CD4-positive, alpha-beta memory T cell (primary cell): ENCODE measurements around the gene SV2B. TPM values are rescaled to one million over a fixed set of nuclear protein-coding genes. Genes with fewer than 3 reads are reported as not detected.

Experiments used
- CTCF ChIA-PET: fragments of 350-600 bp; sonication (Branson Sonifier 250); formaldehyde crosslinking; loops from one replicate; lab custom pipeline; 2021; ENCODE audit warnings: inconsistent platforms; ENCODE audit not compliant: partially characterized antibody; lab: Charles Lee
- POLR2A ChIA-PET: fragments of 350-600 bp; sonication (Branson Sonifier 250); formaldehyde crosslinking; loops from one replicate; lab custom pipeline; 2021; ENCODE audit not compliant: partially characterized antibody; lab: Charles Lee
- DNase-seq, 5 donors: peaks; one replicate each; pipeline versions ENCODE4 v3.0.0 to v3.0.0-alpha.2; 2020 to 2022; ENCODE audit warnings: mixed read lengths in 1 of 5
- H3K27ac ChIP-seq: one replicate; pipeline ENCODE4 v1.7.0; 2013; ENCODE audit warnings: low read depth, low read length
- H3K27me3 ChIP-seq: 2 replicates; pipeline ENCODE4 v1.7.0; 2013; ENCODE audit warnings: mild to moderate bottlenecking, low read length, moderate library complexity; ENCODE audit not compliant: insufficient read depth
- H3K36me3 ChIP-seq: 2 replicates; pipeline ENCODE4 v1.7.0; 2013; ENCODE audit warnings: mild to moderate bottlenecking, low read length, moderate library complexity; ENCODE audit not compliant: insufficient read depth
- H3K4me1 ChIP-seq: 2 replicates; pipeline ENCODE4 v1.7.0; 2013; ENCODE audit warnings: mild to moderate bottlenecking, low read length, moderate library complexity; ENCODE audit not compliant: insufficient read depth
- H3K4me3 ChIP-seq, 2 donors: one replicate each; pipeline ENCODE4 v1.7.0; 2013; ENCODE audit warnings: low read length in 2 of 2, mild to moderate bottlenecking in 1 of 2
- H3K9me3 ChIP-seq, 2 donors: one replicate each; pipeline ENCODE4 v1.7.0; 2013; ENCODE audit warnings: low read length in 2 of 2, control low read depth in 1 of 2; ENCODE audit not compliant: control insufficient read depth in 1 of 2
- H3K27ac Mint-ChIP-seq, 7 donors: one replicate each; pipeline ENCODE4 v1.8.0; 2020 to 2021; ENCODE audit warnings: mixed read lengths in 7 of 7, mild to moderate bottlenecking in 6 of 7, inconsistent platforms in 3 of 7, moderate library complexity in 3 of 7
- H3K27me3 Mint-ChIP-seq, 2 donors: one replicate each; pipeline ENCODE4 v1.8.0; 2020 to 2021; ENCODE audit warnings: mixed read lengths in 2 of 2
- H3K36me3 Mint-ChIP-seq, 2 donors: one replicate each; pipeline ENCODE4 v1.8.0; 2020 to 2021; ENCODE audit warnings: mixed read lengths in 2 of 2, inconsistent platforms in 1 of 2, mild to moderate bottlenecking in 1 of 2
- H3K4me1 Mint-ChIP-seq, 4 donors: one replicate each; pipeline ENCODE4 v1.8.0; 2020 to 2021; ENCODE audit warnings: mixed read lengths in 4 of 4, mild to moderate bottlenecking in 1 of 4
- H3K4me3 Mint-ChIP-seq, 8 donors: one replicate each; pipeline ENCODE4 v1.8.0; 2020 to 2021; ENCODE audit warnings: mixed read lengths in 8 of 8, mild to moderate bottlenecking in 7 of 8, moderate library complexity in 6 of 8, inconsistent platforms in 3 of 8
- H3K9me3 Mint-ChIP-seq, 8 donors: one replicate each; pipeline ENCODE4 v1.8.0; 2020 to 2021; ENCODE audit warnings: mixed read lengths in 8 of 8, mild to moderate bottlenecking in 5 of 8, inconsistent platforms in 3 of 8, moderate library complexity in 1 of 8
- intact Hi-C: fragments of 100-400 bp; cut with micrococcal nuclease; formaldehyde crosslinking; loops from one replicate; pipeline ENCODE4 v1.15.1; 2023
- polyA plus RNA-seq, 2 donors: library from polyadenylated mRNA; unstranded; fragments of 300-500 nt; fragmentation: Illumina TruSeq; gene quantifications; one replicate each; pipeline ENCODE4 v1.2.3, GENCODE V29; 2021
- total RNA-seq, 2 experiments: library from RNA; stranded (reverse); gene quantifications; one replicate each; pipeline ENCODE4 v1.2.3, GENCODE V29; 2021

SV2B gene
- total and polyA plus RNA-seq, 4 experiments from 2014 or later: 0.03 TPM; not detected in 3

GRCh38 chr15:91065505-91065904 is 34.6 kb upstream of the SV2B start:
- peaks cover 0 to 16% (median 8%) of the 10 kb centered on the region in 8 donors for H3K9me3 Mint-ChIP-seq

GRCh38 chr15:91067036-91067435 is 33.0 kb upstream of the SV2B start:
- Mint-ChIP-seq H3K27me3 (peaks cover 13 to 14% of the 10 kb centered on the region in 2 donors), H3K9me3 (peaks cover 0 to 16% (median 8%) of the 10 kb centered on the region in 8 donors), H3K36me3 (peaks cover 0 to 3% of the 10 kb centered on the region in 2 donors), H3K4me3 (no peak overlapping the region), H3K27ac (no peak overlapping the region), H3K4me1 (no peaks in the 10 kb centered on the region)
- no peaks in the 10 kb centered on the region for H3K36me3 ChIP-seq
- H3K27ac ChIP-seq: no peak overlapping the region
- H3K9me3 ChIP-seq: no peaks in the 10 kb centered on the region
- no peaks in the 10 kb centered on the region for H3K4me1 ChIP-seq
- H3K4me3 ChIP-seq: no peak overlapping the region
- H3K27me3 ChIP-seq: peaks cover 5% of the 10 kb centered on the region
- CTCF ChIA-PET: interaction anchor here (1.7 to 1.8 kb wide), 2 partner anchors 10 to 11 kb away, joined by 3 to 6 read pairs; no protein-coding TSS in a partner anchor
- POLR2A ChIA-PET: no interaction called here
- no peak for DNase-seq
- intact Hi-C loops: no loop called here

More at GRCh38 chr15:91065505-91065904, 34.6 kb upstream of the SV2B start:
- H3K4me3 Mint-ChIP-seq: no peak overlapping the region
- H3K4me3 ChIP-seq: no peak overlapping the region
- peaks cover 0 to 3% of the 10 kb centered on the region in 2 donors for H3K36me3 Mint-ChIP-seq
- intact Hi-C loops: no loop called here
- H3K4me1 ChIP-seq: no peaks in the 10 kb centered on the region
- peaks cover 3% of the 10 kb centered on the region for H3K27me3 ChIP-seq
- H3K9me3 ChIP-seq: no peaks in the 10 kb centered on the region
- no peak overlapping the region for H3K27ac Mint-ChIP-seq
- POLR2A ChIA-PET: no interaction called here
- no peaks in the 10 kb centered on the region for H3K36me3 ChIP-seq
- no peak for DNase-seq
- H3K4me1 Mint-ChIP-seq: no peaks in the 10 kb centered on the region
- H3K27me3 Mint-ChIP-seq: peaks cover 10 to 16% of the 10 kb centered on the region in 2 donors
- H3K27ac ChIP-seq: no peak overlapping the region
- CTCF ChIA-PET: no interaction called here

- H3K36me3 Mint-ChIP-seq: peaks cover 0 to 3% of the 10 kb centered on the region in 2 donors
- Histone ChIP-seq H3K4me3 (no peak overlapping the region), H3K27me3 (peaks cover 5% of the 10 kb centered on the region), H3K27ac (no peak overlapping the region), H3K4me1 (no peaks in the 10 kb centered on the region), H3K9me3 (no peaks in the 10 kb centered on the region), H3K36me3 (no peaks in the 10 kb centered on the region)
- H3K4me1 Mint-ChIP-seq: no peaks in the 10 kb centered on the region
- CTCF ChIA-PET: interaction anchor here (0.7 to 1.8 kb wide), 2 partner anchors 9 to 13 kb away, joined by 3 read pairs; no protein-coding TSS in a partner anchor
- no peak overlapping the region for H3K4me3 Mint-ChIP-seq
- peaks cover 0 to 16% (median 8%) of the 10 kb centered on the region in 8 donors for H3K9me3 Mint-ChIP-seq
- DNase-seq: no peak
- intact Hi-C loops: no loop called here
- POLR2A ChIA-PET: no interaction called here
- H3K27me3 Mint-ChIP-seq: peaks cover 18 to 19% of the 10 kb centered on the region in 2 donors
- H3K27ac Mint-ChIP-seq: no peak overlapping the region
Measured at GRCh38 chr15:91068436-91068835, 31.6 kb upstream of the SV2B start.

GRCh38 chr15:91068966-91069365 is 31.1 kb upstream of the SV2B start:
- peaks cover 0 to 11% (median 8%) of the 10 kb centered on the region in 8 donors for H3K9me3 Mint-ChIP-seq
- peaks cover 18% of the 10 kb centered on the region in 2 donors for H3K27me3 Mint-ChIP-seq
- H3K4me3 ChIP-seq: no peak overlapping the region
- no peak overlapping the region for H3K27ac Mint-ChIP-seq
- peaks cover 5% of the 10 kb centered on the region for H3K27me3 ChIP-seq
- no peak overlapping the region for H3K27ac ChIP-seq
- H3K4me1 Mint-ChIP-seq: no peaks in the 10 kb centered on the region
- peaks cover 0 to 3% of the 10 kb centered on the region in 2 donors for H3K36me3 Mint-ChIP-seq
- no peak for DNase-seq
- ChIA-PET CTCF (no interaction called here), POLR2A (no interaction called here)
- no peaks in the 10 kb centered on the region for H3K9me3 ChIP-seq
- no peaks in the 10 kb centered on the region for H3K4me1 ChIP-seq
- H3K36me3 ChIP-seq: no peaks in the 10 kb centered on the region
- intact Hi-C loops: no loop called here
- H3K4me3 Mint-ChIP-seq: no peak overlapping the region

- Histone ChIP-seq H3K27me3 (peaks cover 5% of the 10 kb centered on the region), H3K36me3 (no peaks in the 10 kb centered on the region), H3K4me1 (no peaks in the 10 kb centered on the region), H3K4me3 (no peak overlapping the region), H3K27ac (no peak overlapping the region), H3K9me3 (no peaks in the 10 kb centered on the region)
- no peaks in the 10 kb centered on the region for H3K4me1 Mint-ChIP-seq
- POLR2A ChIA-PET: no interaction called here
- H3K36me3 Mint-ChIP-seq: no peaks in the 10 kb centered on the region
- H3K27ac Mint-ChIP-seq: no peak overlapping the region
- CTCF ChIA-PET: no interaction called here
- intact Hi-C loops: no loop called here
- no peak for DNase-seq
- H3K4me3 Mint-ChIP-seq: no peak overlapping the region
- no peaks in the 10 kb centered on the region for H3K9me3 Mint-ChIP-seq
- peaks cover 19 to 23% of the 10 kb centered on the region in 2 donors for H3K27me3 Mint-ChIP-seq
Measured at GRCh38 chr15:91070872-91071271, 29.2 kb upstream of the SV2B start.

- H3K9me3 Mint-ChIP-seq: peaks cover 0 to 1% (median 0%) of the 10 kb centered on the region in 8 donors
- CTCF ChIA-PET: no interaction called here
- Histone ChIP-seq H3K4me1 (no peaks in the 10 kb centered on the region), H3K27ac (no peak overlapping the region), H3K4me3 (no peak overlapping the region), H3K36me3 (no peaks in the 10 kb centered on the region), H3K27me3 (peaks cover 5% of the 10 kb centered on the region), H3K9me3 (no peaks in the 10 kb centered on the region)
- POLR2A ChIA-PET: no interaction called here
- H3K4me3 Mint-ChIP-seq: no peak overlapping the region
- H3K27me3 Mint-ChIP-seq: peaks cover 20 to 26% of the 10 kb centered on the region in 2 donors
- intact Hi-C loops: no loop called here
- H3K27ac Mint-ChIP-seq: no peak overlapping the region
- no peaks in the 10 kb centered on the region for H3K36me3 Mint-ChIP-seq
- no peak for DNase-seq
- H3K4me1 Mint-ChIP-seq: no peaks in the 10 kb centered on the region
Measured at GRCh38 chr15:91072161-91072560, 27.9 kb upstream of the SV2B start.

- no peak overlapping the region for H3K27ac Mint-ChIP-seq
- H3K36me3 Mint-ChIP-seq: no peaks in the 10 kb centered on the region
- intact Hi-C loops: no loop called here
Measured at GRCh38 chr15:91073077-91073476, 27.0 kb upstream of the SV2B start.

More at GRCh38 chr15:91073077-91073476, 27.0 kb upstream of the SV2B start:
- H3K9me3 Mint-ChIP-seq: peaks cover 0 to 1% (median 0%) of the 10 kb centered on the region in 8 donors
- no peak overlapping the region for H3K27ac ChIP-seq
- no peaks in the 10 kb centered on the region for H3K4me1 Mint-ChIP-seq
- no peak overlapping the region for H3K4me3 Mint-ChIP-seq
- H3K4me1 ChIP-seq: no peaks in the 10 kb centered on the region
- no peak for DNase-seq
- H3K27me3 Mint-ChIP-seq: peaks cover 20 to 26% of the 10 kb centered on the region in 2 donors
- no peaks in the 10 kb centered on the region for H3K9me3 ChIP-seq
- no peaks in the 10 kb centered on the region for H3K36me3 ChIP-seq
- H3K4me3 ChIP-seq: no peak overlapping the region
- ChIA-PET POLR2A (no interaction called here), CTCF (interaction anchor here (1.0 kb wide), 1 partner anchor 17 kb away, joined by 5 read pairs; no protein-coding TSS in a partner anchor)
- peaks cover 5% of the 10 kb centered on the region for H3K27me3 ChIP-seq
